ENCODE measurements around the gene ILF2.

The ILF2 gene

GRCh38 chr1:153626904-153627714 is 43.7 kb downstream of the ILF2 start, which contains the start of gene S100A13:
Gene S100A13 (minus strand): TSS chr1:153627505. CDS start chr1:153626472, 1,033 bp downstream.
- DNase-seq, result peak; percentile 96

DNA sequence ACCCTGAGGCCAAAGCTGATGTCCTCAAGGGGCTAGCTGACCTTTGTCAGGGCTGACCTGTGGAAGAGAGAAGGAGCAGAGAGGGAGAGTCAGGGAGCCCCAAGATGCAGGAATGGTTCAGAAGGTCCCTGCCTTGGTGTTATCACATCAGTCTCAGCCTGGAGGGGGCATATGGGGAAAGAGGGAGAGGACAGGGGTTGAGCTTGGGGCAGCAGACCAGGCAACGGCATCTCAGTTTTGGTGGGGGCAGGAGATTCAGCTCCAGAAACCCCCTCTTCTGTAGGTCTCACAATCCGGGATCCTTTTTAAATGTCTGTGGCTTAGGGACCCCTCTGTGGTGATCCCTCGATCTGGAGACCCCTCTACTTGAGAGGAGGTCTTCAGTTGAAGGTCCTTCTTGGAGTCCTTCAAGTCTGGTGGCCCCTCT is 44.3 kb downstream of the ILF2 start:
- no peak for DNase-seq

- DNase-seq, result no peak
Measured at GRCh38 chr1:153624965-153625611, 45.7 kb downstream of the ILF2 start.

DNA sequence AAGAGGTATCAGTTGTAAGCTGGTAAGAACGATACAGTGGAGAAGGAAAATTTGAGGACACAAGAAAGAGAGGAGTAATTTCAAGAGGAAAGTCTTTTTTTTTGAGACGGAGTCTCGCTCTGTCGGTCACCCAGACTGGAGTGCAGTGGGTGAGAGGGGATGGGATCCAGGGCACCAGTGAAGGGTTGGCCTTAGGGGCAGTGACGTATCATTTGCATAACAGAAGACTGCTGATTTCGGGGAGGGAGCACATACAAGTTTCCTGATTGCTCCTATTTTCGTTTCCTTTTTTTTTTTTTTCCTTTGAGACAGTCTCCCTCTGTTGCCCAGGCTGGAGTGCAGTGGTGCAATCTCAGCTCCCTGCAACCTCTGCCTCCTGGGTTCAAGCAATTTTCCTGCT is 47.7 kb downstream of the ILF2 start:
- DNase-seq, result no peak

DNA sequence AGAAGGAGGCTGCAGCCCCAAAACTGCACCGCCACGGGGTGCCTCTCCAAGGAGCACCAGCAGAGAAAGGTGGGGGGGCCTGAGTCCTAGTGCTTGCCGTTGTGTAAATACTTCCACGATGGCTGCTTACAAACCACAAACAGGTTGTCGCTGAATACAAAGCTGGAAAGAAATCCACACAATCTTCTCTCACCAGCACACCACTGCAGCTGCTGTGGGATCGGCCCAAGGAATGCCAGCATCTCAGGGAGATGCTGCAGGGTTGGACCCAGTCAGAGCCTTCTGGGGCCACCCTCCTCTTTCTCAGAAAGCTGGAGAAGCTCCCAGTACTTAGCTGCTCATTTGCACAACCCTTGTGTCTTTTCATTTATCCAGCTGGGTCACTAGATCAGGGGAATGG is 51.6 kb downstream of the ILF2 start:
- no peak for DNase-seq

GRCh38 chr1:153617663-153618062 is 53.1 kb downstream of the ILF2 start:
- peak; percentile 85 for DNase-seq

GRCh38 chr1:153616917-153617311 is 53.9 kb downstream of the ILF2 start:
- no peak for DNase-seq

GRCh38 chr1:153616144-153616916 is 54.5 kb downstream of the ILF2 start, which contains the start of gene S100A14:
Gene S100A14 (minus strand): TSS chr1:153616325. CDS start chr1:153615858, 467 bp downstream.
- DNase-seq, result no peak

DNA sequence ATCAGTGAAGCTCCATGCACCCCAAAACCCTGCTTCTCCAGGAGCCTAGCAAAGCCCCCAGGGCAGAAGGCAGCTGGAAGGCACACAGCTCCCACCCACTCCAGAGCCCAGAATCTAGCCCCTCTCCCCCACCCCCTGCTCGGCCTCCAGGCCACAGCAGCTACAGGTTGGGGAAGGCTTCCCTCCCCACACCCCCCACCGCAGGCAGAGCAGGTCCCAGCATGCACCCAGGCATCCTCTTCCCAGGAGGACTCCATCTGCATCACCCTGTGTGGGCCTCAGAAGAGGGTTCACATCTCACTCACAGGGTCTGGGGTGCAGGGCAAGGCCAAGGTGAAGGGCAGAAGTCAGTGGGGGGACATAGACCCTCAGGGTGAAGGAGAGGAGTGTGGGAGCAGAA is 55.4 kb downstream of the ILF2 start:
- DNase-seq, result no peak

DNA sequence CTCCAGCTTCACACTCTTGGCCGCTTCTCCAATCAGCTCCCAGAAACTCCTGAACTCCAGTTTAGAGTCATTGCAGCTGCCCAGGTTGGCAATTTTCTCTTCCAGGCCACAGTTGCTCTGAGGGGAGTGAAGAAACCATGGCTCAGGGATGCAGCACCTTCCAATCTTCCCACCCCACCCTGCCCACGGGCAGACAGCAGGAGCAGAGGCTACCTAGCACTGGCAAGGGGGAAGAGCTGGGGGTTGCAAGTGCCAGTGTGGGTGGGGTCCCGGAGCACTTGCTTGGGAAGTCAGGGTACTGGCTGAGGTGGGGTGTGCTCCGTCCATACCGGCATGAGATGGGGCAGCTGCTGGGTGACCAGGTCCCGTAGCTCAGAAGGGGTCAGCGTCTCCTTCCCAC is 55.9 kb downstream of the ILF2 start:
- no peak for DNase-seq

DNA sequence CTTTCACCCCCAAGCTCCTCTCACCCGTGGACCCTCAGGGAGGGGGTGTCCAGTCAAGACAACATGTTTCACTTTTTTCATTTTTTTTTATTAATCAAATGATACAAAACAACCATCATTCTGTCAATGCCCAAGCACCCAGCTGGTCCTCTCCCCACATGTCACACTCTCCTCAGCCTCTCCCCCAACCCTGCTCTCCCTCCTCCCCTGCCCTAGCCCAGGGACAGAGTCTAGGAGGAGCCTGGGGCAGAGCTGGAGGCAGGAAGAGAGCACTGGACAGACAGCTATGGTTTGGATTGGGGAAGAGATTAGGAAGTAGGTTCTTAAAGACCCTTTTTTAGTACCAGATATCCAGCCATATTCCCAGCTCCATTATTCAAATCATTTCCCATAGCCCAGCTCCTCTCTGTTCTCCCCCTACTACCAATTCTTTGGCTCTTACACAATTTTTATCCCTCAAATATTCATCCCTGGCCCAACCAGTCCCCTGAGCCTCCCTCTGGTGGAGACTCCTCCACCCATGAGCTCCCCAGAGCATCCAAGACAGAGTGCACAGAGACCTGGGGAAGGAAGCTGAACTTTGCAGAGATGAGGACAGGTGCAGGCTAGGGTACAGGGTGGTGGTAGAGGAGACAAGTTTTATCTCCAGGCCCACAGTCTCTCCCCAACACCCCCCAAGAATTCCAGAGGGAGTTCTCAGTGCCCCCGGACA is 56.4 kb downstream of the ILF2 start:
- DNase-seq, result no peak

DNA sequence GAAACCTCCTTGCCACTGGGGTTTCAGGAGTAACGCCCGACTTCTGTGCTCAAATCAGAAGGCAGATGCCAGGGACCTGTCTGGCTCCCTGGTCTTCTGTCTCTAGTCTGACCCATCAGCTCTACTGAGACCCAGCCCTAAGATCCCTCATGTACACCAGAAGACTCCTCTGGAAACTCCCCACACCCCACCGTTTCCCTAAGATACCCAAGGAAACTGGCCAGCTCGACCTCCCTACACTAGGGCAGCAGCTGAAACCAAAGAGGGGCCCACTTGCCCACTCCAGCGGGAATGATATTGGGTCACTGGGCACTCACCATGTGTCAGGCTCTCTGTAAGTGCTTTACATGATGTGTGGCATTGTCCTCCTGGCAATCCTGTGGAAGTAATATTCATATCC is 57.4 kb downstream of the ILF2 start:
- no peak for DNase-seq

DNA sequence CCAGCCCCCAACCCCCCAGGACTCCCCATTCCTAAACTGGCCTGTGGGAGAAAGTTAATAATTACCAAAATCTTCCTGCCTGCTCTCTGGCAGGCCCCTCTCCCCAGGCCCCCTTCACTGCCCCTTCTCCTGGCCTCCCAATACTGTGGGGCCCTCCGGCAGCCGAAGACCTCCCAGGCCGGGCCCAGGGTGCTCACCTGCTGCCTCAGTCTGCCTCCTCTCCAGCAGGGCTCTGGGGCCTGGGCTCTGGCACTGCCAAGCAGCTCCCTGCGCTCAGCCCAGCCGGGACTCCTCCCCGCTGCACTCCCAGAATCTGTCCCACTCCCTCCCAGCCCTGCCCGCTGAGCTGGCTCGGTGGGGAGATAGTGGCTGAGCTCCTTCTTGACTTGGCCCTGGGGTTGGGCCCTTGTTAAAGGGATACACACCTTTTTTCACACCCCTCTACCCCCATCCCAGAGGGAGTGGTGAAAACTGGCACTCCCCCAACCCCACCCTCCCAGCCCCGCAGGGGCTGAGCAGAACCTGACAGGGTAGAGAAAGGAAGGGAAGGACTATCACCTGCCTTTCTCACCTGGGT is 58.0 kb downstream of the ILF2 start, which contains the start of gene S100A16:
S100A16 (minus strand) TSS at position 383 of the 577 bp plus-strand sequence. CDS start 4,986 bp downstream, outside the sequence.
- peak; percentile 77 for DNase-seq

GRCh38 chr1:153612111-153612754 is 58.6 kb downstream of the ILF2 start:
- no peak for DNase-seq
